Measurements from ENCODE around the gene SLC25A29. TPM values are rescaled to one million over a fixed set of nuclear protein-coding genes. Genes with fewer than 3 reads are reported as not detected.

The SLC25A29 gene
- total and polyA plus RNA-seq, 2 of the 13 experiments (the other 11 are each of a cell fraction or from before 2014, with no cell fraction given) = 12.2 to 17.2 TPM

- intact Hi-C loops (cut with micrococcal nuclease; ENCODE audit: unreplicated experiment) = no loop called here
- in situ Hi-C loops (cut with HindIII; ENCODE audit: extremely low pct_ligation_motif_present, low pct_unique_long_range_greater_than_20kb) = no loop called here
- Histone ChIP-seq H4K20me1 (ENCODE audit: insufficient read depth, low read length) (no peaks in the 10 kb centered on the region), H3K4me1 (ENCODE audit: insufficient read depth, low read length) (peaks cover 17% of the 10 kb centered on the region), H3K9ac (ENCODE audit: insufficient read depth, low read depth, low read length) (no peak overlapping the region), H3K27ac (ENCODE audit: extremely low read length, insufficient read depth, low read length) (no peak overlapping the region), H3K9me3 (ENCODE audit: low read length) (no peaks in the 10 kb centered on the region), H3K4me3 (replicated peaks in 1 of 3; ENCODE audit: insufficient read depth in 1 of 3, low read depth in 2 of 3, low read length in 3 of 3) (no peak overlapping the region), H3K4me2 (ENCODE audit: low read depth, low read length) (no peak overlapping the region), H3K36me3 (replicated peaks in 1 of 2; ENCODE audit: control insufficient read depth in 1 of 2, insufficient read depth in 2 of 2, low read length in 2 of 2) (peaks cover 16 to 43% of the 10 kb centered on the region in 2 experiments; a peak in 4 of 5 replicates), H2AFZ (ENCODE audit: low read length) (no peak overlapping the region), H3K27me3 (ENCODE audit: control insufficient read depth in 1 of 2, insufficient read depth in 2 of 2, low read length in 2 of 2) (no peaks in the 10 kb centered on the region), H3K79me2 (ENCODE audit: insufficient read depth, low read length) (no peaks in the 10 kb centered on the region)
- ChIA-PET CTCF (ENCODE audit: low intra/inter-chr PET ratio, low total read pairs) (no interaction called here), POLR2A (interaction anchor here (0.6 to 1.0 kb wide), 3 partner anchors 8 to 63 kb away, joined by 3 read pairs; no protein-coding TSS in a partner anchor)
- WGBS (ENCODE audit: low lambda C conversion rate) = 90% methylated on average over 12 of the region's 14 CpGs
- no TSS peak for BruUV-seq (replicated peaks)
- ATAC-seq = peak; percentile 62
- TF ChIP-seq RFXAP (CRISPR knock-in tag; IDR thresholded peaks at IDR 0.05; ENCODE audit: borderline replicate concordance) (no peak), ZFP91 (CRISPR knock-in tag; IDR thresholded peaks at IDR 0.05; ENCODE audit: borderline replicate concordance) (0 out of 2 replicates have a peak, but pooled peaks have one; percentile 28)
- FAIRE-seq = no peak
- DNase-seq (ENCODE audit: low spot score) = no peak
Measured at GRCh38 chr14:100348784-100349685, 42.8 kb upstream of the SLC25A29 start.

- Histone ChIP-seq H3K4me3 (replicated peaks in 1 of 3; ENCODE audit: insufficient read depth in 1 of 3, low read depth in 2 of 3, low read length in 3 of 3) (no peak overlapping the region), H4K20me1 (ENCODE audit: insufficient read depth, low read length) (no peaks in the 10 kb centered on the region), H3K4me1 (ENCODE audit: insufficient read depth, low read length) (peaks cover 17% of the 10 kb centered on the region), H3K79me2 (ENCODE audit: insufficient read depth, low read length) (no peaks in the 10 kb centered on the region), H3K36me3 (replicated peaks in 1 of 2; ENCODE audit: control insufficient read depth in 1 of 2, insufficient read depth in 2 of 2, low read length in 2 of 2) (peaks cover 9 to 36% of the 10 kb centered on the region in 2 experiments; a peak in 4 of 5 replicates), H3K27me3 (ENCODE audit: control insufficient read depth in 1 of 2, insufficient read depth in 2 of 2, low read length in 2 of 2) (no peaks in the 10 kb centered on the region), H3K9me3 (ENCODE audit: low read length) (no peaks in the 10 kb centered on the region), H3K4me2 (ENCODE audit: low read depth, low read length) (no peak overlapping the region), H3K9ac (ENCODE audit: insufficient read depth, low read depth, low read length) (no peak overlapping the region), H3K27ac (ENCODE audit: extremely low read length, insufficient read depth, low read length) (no peak overlapping the region), H2AFZ (ENCODE audit: low read length) (no peak overlapping the region)
- DNase-seq (ENCODE audit: low spot score) = peak; percentile 47
- POLR2A ChIA-PET = interaction anchor here (0.6 kb wide), 1 partner anchor 21 kb away, joined by 3 read pairs; no protein-coding TSS in a partner anchor
- 65% methylated on average over 5 of the region's 12 CpGs for WGBS (ENCODE audit: low lambda C conversion rate)
- FAIRE-seq = no peak
- CTCF ChIA-PET (ENCODE audit: low intra/inter-chr PET ratio, low total read pairs) = no interaction called here
- peak; percentile 77 for ATAC-seq
- in situ Hi-C loops (cut with HindIII; ENCODE audit: extremely low pct_ligation_motif_present, low pct_unique_long_range_greater_than_20kb) = no loop called here
- BruUV-seq (replicated peaks) = no TSS peak
- intact Hi-C loops (cut with micrococcal nuclease; ENCODE audit: unreplicated experiment) = no loop called here
- TF ChIP-seq REL (CRISPR knock-in tag; conservative IDR thresholded peaks at IDR 0.05) = no peak
- no peak for TF ChIP-seq ZNF772 (CRISPR knock-in tag; IDR thresholded peaks at IDR 0.05)
- TF ChIP-seq SOX5 (CRISPR knock-in tag; IDR thresholded peaks at IDR 0.05; ENCODE audit: borderline replicate concordance) = peak; percentile 55; the same call in 1 of the 2 replicates
- TF ChIP-seq MTA1 (CRISPR knock-in tag; IDR thresholded peaks at IDR 0.05; ENCODE audit: borderline replicate concordance) = peak; percentile 63; the same call in 1 of the 2 replicates
- TF ChIP-seq MYC (CRISPR knock-in tag; IDR thresholded peaks at IDR 0.05; ENCODE audit: borderline replicate concordance) = peak; percentile 18; the same call in 1 of the 2 replicates
- no peak for TF ChIP-seq SOX13 (IDR thresholded peaks at IDR 0.05)
- TF ChIP-seq SOX13 (CRISPR knock-in tag; conservative IDR thresholded peaks at IDR 0.05 in 1 of 2, IDR thresholded peaks at IDR 0.05 in 1 of 2) = peak in 1 of 2 experiments; percentile 61; a peak in 2 of 4 replicates
- TF ChIP-seq NFKBIZ (CRISPR knock-in tag; IDR thresholded peaks at IDR 0.05) = no peak
- no peak for TF ChIP-seq RORA (CRISPR knock-in tag; IDR thresholded peaks at IDR 0.05)
- TF ChIP-seq NCOA1 (CRISPR knock-in tag; IDR thresholded peaks at IDR 0.05) = no peak
- TF ChIP-seq ZNF333 (CRISPR knock-in tag; IDR thresholded peaks at IDR 0.05; ENCODE audit: borderline replicate concordance) = no peak
- TF ChIP-seq ZNF652 (CRISPR knock-in tag; IDR thresholded peaks at IDR 0.05; ENCODE audit: borderline replicate concordance, low read depth) = no peak
- no peak for TF ChIP-seq ESRRA (CRISPR knock-in tag; IDR thresholded peaks at IDR 0.05; ENCODE audit: low read depth)
Measured at GRCh38 chr14:100348253-100348729, 42.0 kb upstream of the SLC25A29 start.
